PC-3 (cell line): Measurements from ENCODE around the gene ZDHHC16.

Experiments used
- CTCF ChIP-seq: fragments of 300-600 bp; sonication (generic); conservative IDR thresholded peaks from 2 replicates; pipeline ENCODE4 v1.5.1; 2017; ENCODE audit warnings: antibody characterized with exemption, low read depth, mild to moderate bottlenecking, low read length
- EZH2 ChIP-seq: fragments of 300-600 bp; sonication (generic); IDR thresholded peaks from one replicate; pipeline ENCODE4 v1.6.1; 2017; ENCODE audit warnings: antibody characterized with exemption, mild to moderate bottlenecking, low read length; ENCODE audit not compliant: unreplicated experiment
- EZH2phosphoT487 ChIP-seq: fragments of 300-600 bp; sonication (generic); IDR thresholded peaks from 2 replicates; pipeline ENCODE4 v1.6.1; 2018; ENCODE audit warnings: mild to moderate bottlenecking, antibody characterized with exemption, low read length, borderline replicate concordance

GRCh38 chr10:97445722-97446639 lies at the start of gene ZDHHC16, which contains the start of gene EXOSC1:
- TF ChIP-seq CTCF: no peak
- no peak for TF ChIP-seq EZH2
- no peak for TF ChIP-seq EZH2phosphoT487
